GM12878 (cell line): ENCODE data around the gene RNF166. TPM values are rescaled to one million over a fixed set of nuclear protein-coding genes. Genes with fewer than 3 reads are reported as not detected.

Experiments
- ATAC-seq: fragments of 200-7000 bp; cut with Tn5 transposase; 3 replicates; pipeline ENCODE4 v1.9.1; 2020; ENCODE audit warnings: mild to moderate bottlenecking, moderate library complexity
- BruUV-seq: library from RNA; stranded (reverse); fragments of 400-500 nt; replicated peaks from 2 replicates; lab custom pipeline; 2021; lab: Mats Ljungman, UMichigan
- CTCF ChIA-PET: fragments of 300-600 bp; sonication (Branson Sonifier 250); formaldehyde crosslinking; extraction: SDS; loops from one replicate; lab custom pipeline; 2021; ENCODE audit warnings: inconsistent platforms; lab: Yijun Ruan, JAX
- POLR2A ChIA-PET: fragments of 350-600 bp; formaldehyde crosslinking; extraction: SDS; loops from one replicate; lab custom pipeline; 2021; ENCODE audit warnings: inconsistent platforms; lab: Charles Lee
- RAD21 ChIA-PET: fragments of 300-600 bp; sonication (Branson Sonifier 250); formaldehyde crosslinking; loops from one replicate; lab custom pipeline; 2023; ENCODE audit warnings: antibody characterized with exemption; ENCODE audit not compliant: unreplicated experiment; lab: Charles Lee
- SMC1A ChIA-PET: fragments of 300-600 bp; sonication (Branson Sonifier 250); formaldehyde crosslinking; loops from one replicate; lab custom pipeline; 2023; ENCODE audit not compliant: unreplicated experiment, uncharacterized antibody; lab: Charles Lee
- DNase-seq: peaks from one replicate; pipeline ENCODE4 v3.0.0-alpha.2; 2011; ENCODE audit warnings: low read depth, low spot score
- FAIRE-seq: peaks from 3 replicates; lab custom pipeline; 2011; peaks lifted over from hg19 to GRCh38; lab: Jason Lieb, UNC
- H2AFZ ChIP-seq: 2 replicates; pipeline ENCODE4 v1.6.0; 2011; ENCODE audit warnings: low read depth, low read length, control low read depth; ENCODE audit not compliant: control insufficient read depth
- H3K27ac ChIP-seq: 2 replicates; pipeline ENCODE4 v1.5.1; 2011; ENCODE audit warnings: control low read depth; ENCODE audit not compliant: control insufficient read depth, insufficient read depth
- H3K27me3 ChIP-seq, 2 experiments: replicated peaks in 1 of 2; 2 replicates each; pipeline versions ENCODE4 v1.6.0 to v1.6.1; 2011; ENCODE audit warnings: low read length in 1 of 2; ENCODE audit not compliant: control insufficient read depth in 2 of 2, insufficient read depth in 2 of 2
- H3K36me3 ChIP-seq, 2 experiments: 2 replicates each; pipeline ENCODE4 v1.5.1; 2011; ENCODE audit warnings: low read length in 1 of 2; ENCODE audit not compliant: control insufficient read depth in 2 of 2, insufficient read depth in 2 of 2
- H3K4me1 ChIP-seq: 2 replicates; pipeline ENCODE4 v1.6.1; 2011; ENCODE audit warnings: mild to moderate bottlenecking, low read length, moderate library complexity, mixed read lengths; ENCODE audit not compliant: control insufficient read depth, insufficient read depth
- H3K4me2 ChIP-seq: 2 replicates; pipeline ENCODE4 v1.6.0; 2011; ENCODE audit warnings: control low read depth; ENCODE audit not compliant: control insufficient read depth, insufficient read depth
- H3K4me3 ChIP-seq: fragments of 200-600 bp; sonication (generic); 2 replicates; pipeline ENCODE4 v1.5.1; 2016
- H3K79me2 ChIP-seq: 2 replicates; pipeline ENCODE4 v1.6.0; 2011; ENCODE audit warnings: low read length; ENCODE audit not compliant: control insufficient read depth, insufficient read depth
- H3K9ac ChIP-seq: 2 replicates; pipeline ENCODE4 v1.8.0; 2011; ENCODE audit warnings: low read length, control low read depth, mixed read lengths; ENCODE audit not compliant: control insufficient read depth, insufficient read depth
- H3K9me3 ChIP-seq: replicated peaks from 3 replicates; pipeline ENCODE4 v1.5.1; 2011; ENCODE audit warnings: mild to moderate bottlenecking, low read length; ENCODE audit not compliant: control insufficient read depth, insufficient read depth
- H4K20me1 ChIP-seq: 2 replicates; pipeline ENCODE4 v1.6.0; 2011; ENCODE audit not compliant: control insufficient read depth, insufficient read depth
- CBX5 ChIP-seq: sonication (generic); IDR thresholded peaks from 2 replicates; pipeline ENCODE4 v1.6.1; 2016; ENCODE audit warnings: low read depth, moderate library complexity, mild to moderate bottlenecking, inconsistent platforms
- CHD2 ChIP-seq: IDR thresholded peaks from 2 replicates; pipeline ENCODE4 v1.6.1; 2011; ENCODE audit warnings: low read depth, low read length, improper control_type of control experiment, borderline replicate concordance
- RAD51 ChIP-seq: fragments of 450-650 bp; IDR thresholded peaks from 2 replicates; pipeline ENCODE4 v1.6.1; 2016; ENCODE audit warnings: moderate library complexity, mild to moderate bottlenecking, inconsistent platforms
- RBBP5 ChIP-seq: fragments of 200-600 bp; sonication (generic); conservative IDR thresholded peaks from 2 replicates; pipeline ENCODE4 v1.6.1; 2016
- TAF1 ChIP-seq: IDR thresholded peaks from 2 replicates; pipeline ENCODE4 v1.6.1; 2011; ENCODE audit warnings: mild to moderate bottlenecking, low read depth, low read length, borderline replicate concordance
- ZSCAN29 ChIP-seq: fragments of 450-650 bp; IDR thresholded peaks from 2 replicates; pipeline ENCODE4 v1.6.1; 2017; ENCODE audit warnings: mild to moderate bottlenecking, moderate library complexity
- WGBS: methylation state at CpG from one replicate; pipeline ENCODE4 v1.1.6; 2016; ENCODE audit warnings: low lambda C conversion rate; ENCODE audit not compliant: insufficient replicate concordance, insufficient coverage; ENCODE audit errors: missing lambda C conversion rate; 5-methylcytosine and 5-hydroxymethylcytosine counted together
- in situ Hi-C: fragments of 300-500 bp; cut with MboI; formaldehyde crosslinking; loops from 9 replicates; pipeline ENCODE4 v1.14.3; 2018; ENCODE audit warnings: mixed read lengths
- intact Hi-C: fragments of 100-400 bp; cut with micrococcal nuclease; formaldehyde crosslinking; loops from one replicate; pipeline ENCODE4 v1.14.2; 2022; ENCODE audit not compliant: unreplicated experiment
- polyA plus RNA-seq, 11 experiments: library from polyadenylated mRNA; depleted of rRNA in 4 of 11; unstranded in 6 of 11; stranded (reverse) in 5 of 11; fragments of >200 nt; fragmentation: Nextera tagmentation in 4 of 11; fragmentation: Illumina TruSeq in 1 of 11; extraction: Ambion mirVana in 4 of 11; extraction: Trizol in 1 of 11; gene quantifications; 1 replicate in 1 of 11; 2 replicates in 10 of 11; pipeline versions ENCODE4 v1.2.1 to v1.2.3, GENCODE V29; 2011 to 2016; ENCODE audit warnings: inconsistent platforms in 2 of 11, missing spikeins in 2 of 11, low read depth in 1 of 11
- total RNA-seq, 4 experiments: library from RNA; depleted of rRNA in 3 of 4; stranded (reverse); fragments of >200 nt in 3 of 4; fragmentation: Illumina TruSeq in 1 of 4; extraction: Trizol in 1 of 4; gene quantifications; 2 replicates each; pipeline versions ENCODE4 v1.2.1 to v1.2.3, GENCODE V29; 2013 to 2021
- TF ChIP-seq, protein P1 (sequence below): IDR thresholded peaks from 2 replicates; pipeline ENCODE4 v1.6.1; 2012; ENCODE audit warnings: improper control_type of control experiment, low read depth, low read length; ENCODE audit not compliant: insufficient replicate concordance
- TF ChIP-seq, protein P2 (sequence below): IDR thresholded peaks from 2 replicates; pipeline ENCODE4 v1.6.1; 2012; ENCODE audit warnings: low read depth, low read length, improper control_type of control experiment
- TF ChIP-seq, protein P3 (sequence below): IDR thresholded peaks from 2 replicates; pipeline ENCODE4 v1.6.1; 2011; ENCODE audit warnings: low read depth, mild to moderate bottlenecking, low read length, moderate library complexity, borderline replicate concordance; ENCODE audit errors: extremely low read depth
- TF ChIP-seq, protein P4 (sequence below): fragments of 450-650 bp; IDR thresholded peaks from 2 replicates; pipeline ENCODE4 v1.6.1; 2017; ENCODE audit warnings: borderline replicate concordance

The RNF166 gene
- total and polyA plus RNA-seq, 10 of the 15 experiments (the other 5 are each of a cell fraction or from before 2014, with no cell fraction given): 0.48 to 32.8 (median 12.1) TPM

DNA sequence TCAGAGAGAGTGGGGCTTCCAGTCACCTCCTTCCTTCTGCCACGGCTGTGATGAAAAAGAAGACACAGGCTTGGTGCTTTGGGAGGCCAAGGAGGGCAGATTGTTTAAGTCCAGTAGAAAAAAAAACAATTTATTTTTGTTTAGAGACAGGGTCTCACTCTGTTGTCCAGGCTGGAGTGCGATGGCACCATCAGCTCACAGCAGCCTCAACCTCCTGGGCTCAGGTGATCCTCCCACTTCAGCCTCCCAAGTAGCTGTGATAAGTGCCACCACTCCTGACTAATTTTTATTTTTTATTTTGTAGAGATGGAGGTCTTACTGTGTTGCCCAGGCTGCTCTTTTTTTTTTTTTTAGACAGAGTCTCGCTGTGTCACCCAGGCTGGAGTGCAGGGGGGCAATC lies 40.6 kb downstream of the RNF166 start:
- Histone ChIP-seq H3K9me3 (no peaks in the 10 kb centered on the region), H3K27me3 (no peaks in the 10 kb centered on the region), H3K4me1 (peaks cover 6% of the 10 kb centered on the region; the same call in 1 of the 2 replicates), H3K4me2 (0 out of 2 replicates have a peak overlapping the region, but pooled peaks have one; percentile 32), H3K27ac (no peak overlapping the region), H3K36me3 (no peaks in the 10 kb centered on the region), H4K20me1 (no peaks in the 10 kb centered on the region), H3K4me3 (no peak overlapping the region), H3K9ac (no peak overlapping the region), H2AFZ (no peak overlapping the region), H3K79me2 (peaks cover 29% of the 10 kb centered on the region)
- TF ChIP-seq ZSCAN29 (no peak), CHD2 (no peak), CBX5 (no peak), TAF1 (no peak), RAD51 (no peak), RBBP5 (no peak)
- TF ChIP-seq, protein P1, sequence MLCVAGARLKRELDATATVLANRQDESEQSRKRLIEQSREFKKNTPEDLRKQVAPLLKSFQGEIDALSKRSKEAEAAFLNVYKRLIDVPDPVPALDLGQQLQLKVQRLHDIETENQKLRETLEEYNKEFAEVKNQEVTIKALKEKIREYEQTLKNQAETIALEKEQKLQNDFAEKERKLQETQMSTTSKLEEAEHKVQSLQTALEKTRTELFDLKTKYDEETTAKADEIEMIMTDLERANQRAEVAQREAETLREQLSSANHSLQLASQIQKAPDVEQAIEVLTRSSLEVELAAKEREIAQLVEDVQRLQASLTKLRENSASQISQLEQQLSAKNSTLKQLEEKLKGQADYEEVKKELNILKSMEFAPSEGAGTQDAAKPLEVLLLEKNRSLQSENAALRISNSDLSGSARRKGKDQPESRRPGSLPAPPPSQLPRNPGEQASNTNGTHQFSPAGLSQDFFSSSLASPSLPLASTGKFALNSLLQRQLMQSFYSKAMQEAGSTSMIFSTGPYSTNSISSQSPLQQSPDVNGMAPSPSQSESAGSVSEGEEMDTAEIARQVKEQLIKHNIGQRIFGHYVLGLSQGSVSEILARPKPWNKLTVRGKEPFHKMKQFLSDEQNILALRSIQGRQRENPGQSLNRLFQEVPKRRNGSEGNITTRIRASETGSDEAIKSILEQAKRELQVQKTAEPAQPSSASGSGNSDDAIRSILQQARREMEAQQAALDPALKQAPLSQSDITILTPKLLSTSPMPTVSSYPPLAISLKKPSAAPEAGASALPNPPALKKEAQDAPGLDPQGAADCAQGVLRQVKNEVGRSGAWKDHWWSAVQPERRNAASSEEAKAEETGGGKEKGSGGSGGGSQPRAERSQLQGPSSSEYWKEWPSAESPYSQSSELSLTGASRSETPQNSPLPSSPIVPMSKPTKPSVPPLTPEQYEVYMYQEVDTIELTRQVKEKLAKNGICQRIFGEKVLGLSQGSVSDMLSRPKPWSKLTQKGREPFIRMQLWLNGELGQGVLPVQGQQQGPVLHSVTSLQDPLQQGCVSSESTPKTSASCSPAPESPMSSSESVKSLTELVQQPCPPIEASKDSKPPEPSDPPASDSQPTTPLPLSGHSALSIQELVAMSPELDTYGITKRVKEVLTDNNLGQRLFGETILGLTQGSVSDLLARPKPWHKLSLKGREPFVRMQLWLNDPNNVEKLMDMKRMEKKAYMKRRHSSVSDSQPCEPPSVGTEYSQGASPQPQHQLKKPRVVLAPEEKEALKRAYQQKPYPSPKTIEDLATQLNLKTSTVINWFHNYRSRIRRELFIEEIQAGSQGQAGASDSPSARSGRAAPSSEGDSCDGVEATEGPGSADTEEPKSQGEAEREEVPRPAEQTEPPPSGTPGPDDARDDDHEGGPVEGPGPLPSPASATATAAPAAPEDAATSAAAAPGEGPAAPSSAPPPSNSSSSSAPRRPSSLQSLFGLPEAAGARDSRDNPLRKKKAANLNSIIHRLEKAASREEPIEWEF: no peak
- TF ChIP-seq, protein P2, sequence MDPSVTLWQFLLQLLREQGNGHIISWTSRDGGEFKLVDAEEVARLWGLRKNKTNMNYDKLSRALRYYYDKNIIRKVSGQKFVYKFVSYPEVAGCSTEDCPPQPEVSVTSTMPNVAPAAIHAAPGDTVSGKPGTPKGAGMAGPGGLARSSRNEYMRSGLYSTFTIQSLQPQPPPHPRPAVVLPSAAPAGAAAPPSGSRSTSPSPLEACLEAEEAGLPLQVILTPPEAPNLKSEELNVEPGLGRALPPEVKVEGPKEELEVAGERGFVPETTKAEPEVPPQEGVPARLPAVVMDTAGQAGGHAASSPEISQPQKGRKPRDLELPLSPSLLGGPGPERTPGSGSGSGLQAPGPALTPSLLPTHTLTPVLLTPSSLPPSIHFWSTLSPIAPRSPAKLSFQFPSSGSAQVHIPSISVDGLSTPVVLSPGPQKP: no peak
- TF ChIP-seq, protein P3, sequence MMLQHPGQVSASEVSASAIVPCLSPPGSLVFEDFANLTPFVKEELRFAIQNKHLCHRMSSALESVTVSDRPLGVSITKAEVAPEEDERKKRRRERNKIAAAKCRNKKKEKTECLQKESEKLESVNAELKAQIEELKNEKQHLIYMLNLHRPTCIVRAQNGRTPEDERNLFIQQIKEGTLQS: no peak
- TF ChIP-seq, protein P4, sequence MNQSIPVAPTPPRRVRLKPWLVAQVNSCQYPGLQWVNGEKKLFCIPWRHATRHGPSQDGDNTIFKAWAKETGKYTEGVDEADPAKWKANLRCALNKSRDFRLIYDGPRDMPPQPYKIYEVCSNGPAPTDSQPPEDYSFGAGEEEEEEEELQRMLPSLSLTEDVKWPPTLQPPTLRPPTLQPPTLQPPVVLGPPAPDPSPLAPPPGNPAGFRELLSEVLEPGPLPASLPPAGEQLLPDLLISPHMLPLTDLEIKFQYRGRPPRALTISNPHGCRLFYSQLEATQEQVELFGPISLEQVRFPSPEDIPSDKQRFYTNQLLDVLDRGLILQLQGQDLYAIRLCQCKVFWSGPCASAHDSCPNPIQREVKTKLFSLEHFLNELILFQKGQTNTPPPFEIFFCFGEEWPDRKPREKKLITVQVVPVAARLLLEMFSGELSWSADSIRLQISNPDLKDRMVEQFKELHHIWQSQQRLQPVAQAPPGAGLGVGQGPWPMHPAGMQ: no peak
- no TSS peak for BruUV-seq
- ChIA-PET SMC1A (interaction anchor here (0.8 to 1.0 kb wide), 3 partner anchors 8 to 35 kb away, joined by 3 read pairs; no protein-coding TSS in a partner anchor), POLR2A (interaction anchor here (1.0 to 2.0 kb wide), 5 partner anchors 16 to 40 kb away, joined by 3 to 15 read pairs (median 7); no protein-coding TSS in a partner anchor), CTCF (interaction anchor here (0.6 to 2.0 kb wide), 6 partner anchors 14 to 552 kb away, joined by 3 to 12 read pairs (median 4); partner anchors contain the start of gene ZNF778), RAD21 (interaction anchor here (0.6 to 1.0 kb wide), 2 partner anchors 14 to 321 kb away, joined by 3 read pairs; no protein-coding TSS in a partner anchor)
- ATAC-seq (no peak), DNase-seq (no peak), FAIRE-seq (no peak)
- WGBS: 66% methylated on average over 2 of the region's 3 CpGs
- intact Hi-C loops: no loop called here
- in situ Hi-C loops: no loop called here
